Endometrium (tissue), 2 donors: ENCODE data around the gene RAPGEF5.
"Not testable (repeated sequence)": the region's sequence is repeated elsewhere in the genome, so short reads cannot be mapped to it uniquely, and the experiment has no call there.

ENCODE experiments used
- FAIRE-seq: peaks from 2 replicates; lab custom pipeline; 2012; peaks lifted over from hg19 to GRCh38; lab: Jason Lieb, UNC
- donor health status: control.
- donor health status: control.

Gene RAPGEF5

GRCh38 chr7:22082553-22082885 lies 274.4 kb downstream of the RAPGEF5 start:
- no peak for FAIRE-seq

- not testable (repeated sequence) for FAIRE-seq
Observed at GRCh38 chr7:22080219-22080618, 276.7 kb downstream of the RAPGEF5 start.

GRCh38 chr7:22078872-22079271 lies 278.1 kb downstream of the RAPGEF5 start:
- not testable (repeated sequence) for FAIRE-seq

- no peak for FAIRE-seq
Observed at GRCh38 chr7:22075561-22075960, 281.4 kb downstream of the RAPGEF5 start.

- no peak for FAIRE-seq
Observed at GRCh38 chr7:22074897-22075296, 282.1 kb downstream of the RAPGEF5 start.
